T follicular helper cell (primary cell): ENCODE data around the gene FXR1.
"Not testable (repeated sequence)": the region's sequence is repeated elsewhere in the genome, so short reads cannot be mapped to it uniquely, and the experiment has no call there.

Experiments
- DNase-seq: peaks from one replicate; pipeline ENCODE4 v3.0.0-alpha.2; 2020; ENCODE audit warnings: low read depth
- total RNA-seq, 2 experiments: gene quantifications; one replicate each; lab custom pipeline; 2026; lab: John Stamatoyannopoulos, UW

Gene FXR1
- total RNA-seq = 142 to 173 reads per million in 2 experiments

DNA sequence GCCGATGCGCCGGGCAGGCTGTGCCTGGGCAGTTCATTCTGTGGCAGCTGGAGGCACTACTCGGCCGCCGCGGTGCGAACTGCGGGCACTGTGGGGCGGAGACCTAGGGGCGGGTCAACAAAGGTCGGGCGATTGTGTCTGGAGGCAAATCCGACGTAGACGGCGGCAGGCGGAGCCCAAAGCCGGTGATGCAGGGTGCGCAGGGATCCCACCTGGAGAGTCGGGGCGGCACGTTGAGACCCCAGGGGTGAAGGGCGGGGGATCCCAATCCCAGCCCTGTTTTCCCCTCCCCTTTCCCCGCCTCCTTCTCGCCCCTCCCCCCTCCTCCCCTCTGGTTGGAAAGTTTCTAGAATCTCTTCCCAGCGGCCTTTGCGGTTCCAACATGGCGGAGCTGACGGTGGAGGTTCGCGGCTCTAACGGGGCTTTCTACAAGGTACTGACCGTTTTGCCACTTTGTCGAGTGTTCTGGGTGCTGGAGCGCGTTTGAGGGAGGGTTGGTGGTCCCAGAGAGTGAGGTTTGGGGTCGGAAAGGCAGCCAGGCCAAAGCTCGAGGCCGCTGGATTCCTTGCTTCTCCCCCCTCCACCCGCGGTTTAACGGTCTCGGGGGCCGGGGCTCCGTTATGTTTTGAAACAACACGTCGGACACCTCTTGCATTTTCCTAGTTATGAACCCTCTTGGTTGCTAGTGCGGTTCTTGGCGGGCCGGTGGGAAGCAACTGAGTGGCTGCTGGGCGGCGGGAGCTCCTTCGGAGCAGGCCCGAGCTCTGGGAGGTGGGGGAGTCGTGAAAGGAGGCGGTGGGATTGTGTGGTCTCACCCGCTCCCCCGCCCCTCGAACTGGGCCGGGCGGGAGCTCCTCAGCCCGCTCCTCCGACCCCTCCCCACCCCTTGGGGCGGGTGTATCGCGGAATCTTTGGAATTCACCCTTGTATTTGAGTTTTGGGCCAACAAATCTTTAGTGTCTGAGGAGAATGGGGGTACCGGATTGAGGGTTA lies at the start of gene FXR1:
Gene FXR1, plus strand, starts transcription at position 367 of the 993 bp plus-strand sequence. Its CDS starts 16 bp downstream, at position 383.
- DNase-seq = peak; percentile 83

DNA sequence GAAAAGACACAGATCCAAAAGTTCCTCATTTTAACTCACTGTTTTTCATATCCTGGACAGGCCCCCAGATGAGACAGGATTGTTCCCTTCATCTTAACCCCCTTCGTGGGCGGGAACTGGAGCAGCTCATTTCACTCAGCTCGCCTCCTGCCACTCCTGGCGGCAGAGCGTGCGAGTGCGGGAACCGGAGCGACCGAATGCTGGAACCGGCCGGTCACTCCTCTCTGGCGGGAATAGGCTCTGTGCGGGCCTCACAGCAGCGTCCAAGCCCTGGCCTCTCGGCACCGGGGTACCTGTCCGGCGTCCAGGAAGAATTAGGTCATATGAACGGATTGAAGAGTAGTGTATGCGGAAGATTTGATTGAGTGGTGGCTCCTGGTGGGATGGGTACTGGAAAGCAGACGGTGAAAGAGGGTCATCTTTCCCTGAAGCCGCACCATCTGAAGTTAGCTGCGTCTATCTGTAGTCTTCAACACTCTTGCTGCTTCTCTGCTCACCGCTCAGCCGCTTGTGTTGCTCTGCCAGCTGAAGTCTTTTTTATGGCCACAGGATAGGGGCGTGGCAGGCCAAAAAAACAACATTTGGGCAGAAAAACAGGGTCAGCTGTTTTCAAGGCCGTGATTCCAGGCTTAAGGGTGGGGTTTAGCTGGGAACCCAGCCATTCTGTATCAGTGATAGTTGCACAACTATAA lies 42.3 kb upstream of the FXR1 start:
- DNase-seq = no peak

GRCh38 chr3:180871901-180872300 lies 40.6 kb upstream of the FXR1 start:
- no peak for DNase-seq

GRCh38 chr3:180872430-180872829 lies 40.0 kb upstream of the FXR1 start:
- not testable (repeated sequence) for DNase-seq

- no peak for DNase-seq
Measured at GRCh38 chr3:180875124-180875698, 37.3 kb upstream of the FXR1 start.

DNA sequence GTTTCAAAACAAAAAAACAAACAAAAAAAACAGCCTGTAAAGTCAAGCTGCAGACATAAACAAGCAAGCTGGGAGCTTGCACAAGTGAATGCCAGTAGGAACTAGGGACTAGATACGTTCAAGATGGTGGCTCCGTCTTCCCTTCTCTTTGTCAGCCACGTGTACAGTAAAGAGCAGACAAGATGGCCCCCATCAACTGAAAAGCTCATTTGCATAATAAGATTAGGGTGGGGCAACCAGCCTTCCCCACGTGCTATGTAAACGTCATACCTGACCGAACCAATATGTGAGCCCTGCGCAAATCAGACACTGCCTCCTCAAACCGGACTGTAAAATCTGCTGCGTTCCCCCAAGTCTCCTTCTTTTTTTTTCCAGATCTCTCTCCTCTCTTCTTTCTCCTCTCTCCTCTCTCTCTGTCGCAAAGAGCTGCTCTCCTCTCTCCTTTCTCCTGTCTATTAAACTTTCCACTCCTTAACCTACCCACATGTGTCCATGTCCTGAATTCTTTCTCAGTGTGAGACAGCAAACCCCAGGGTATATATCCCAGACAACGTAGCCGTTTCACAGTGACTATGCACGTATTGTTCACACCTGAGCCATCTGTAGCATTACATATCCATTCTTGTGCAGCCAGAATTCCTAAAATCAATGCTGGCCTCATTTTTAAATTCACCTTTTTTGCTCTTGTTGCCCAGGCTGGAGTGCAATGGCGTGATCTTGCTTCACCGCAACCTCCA lies 31.2 kb upstream of the FXR1 start:
- no peak for DNase-seq

- no peak for DNase-seq
Measured at GRCh38 chr3:180882115-180882514, 30.4 kb upstream of the FXR1 start.

GRCh38 chr3:180888992-180889560 lies 23.4 kb upstream of the FXR1 start:
- no peak for DNase-seq

- no peak for DNase-seq
Measured at GRCh38 chr3:180898572-180898971, 13.9 kb upstream of the FXR1 start.

- DNase-seq = no peak
Measured at GRCh38 chr3:180909369-180910127, 2.9 kb upstream of the FXR1 start.

DNA sequence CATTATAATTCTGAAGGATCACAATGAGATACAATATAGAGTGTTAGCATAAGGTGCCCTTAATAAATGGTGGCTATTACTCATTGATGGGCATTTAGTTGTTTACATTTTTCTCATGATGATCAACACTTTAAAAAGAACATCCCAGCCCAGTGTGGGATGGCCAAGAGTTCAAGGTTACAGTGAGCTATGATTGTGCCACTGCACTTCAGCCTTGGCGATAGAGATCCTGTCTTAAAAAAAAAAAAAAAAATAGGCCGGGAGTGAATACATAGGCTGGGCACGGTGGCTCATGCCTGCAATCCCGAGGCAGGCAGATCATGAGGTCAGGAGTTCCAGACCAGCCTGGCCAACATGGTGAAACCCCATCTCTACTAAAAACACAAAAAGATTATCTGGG lies 1.6 kb upstream of the FXR1 start:
- no peak for DNase-seq

- no peak for DNase-seq
Measured at GRCh38 chr3:180911876-180912303, 580 bp upstream of the FXR1 start.

DNA sequence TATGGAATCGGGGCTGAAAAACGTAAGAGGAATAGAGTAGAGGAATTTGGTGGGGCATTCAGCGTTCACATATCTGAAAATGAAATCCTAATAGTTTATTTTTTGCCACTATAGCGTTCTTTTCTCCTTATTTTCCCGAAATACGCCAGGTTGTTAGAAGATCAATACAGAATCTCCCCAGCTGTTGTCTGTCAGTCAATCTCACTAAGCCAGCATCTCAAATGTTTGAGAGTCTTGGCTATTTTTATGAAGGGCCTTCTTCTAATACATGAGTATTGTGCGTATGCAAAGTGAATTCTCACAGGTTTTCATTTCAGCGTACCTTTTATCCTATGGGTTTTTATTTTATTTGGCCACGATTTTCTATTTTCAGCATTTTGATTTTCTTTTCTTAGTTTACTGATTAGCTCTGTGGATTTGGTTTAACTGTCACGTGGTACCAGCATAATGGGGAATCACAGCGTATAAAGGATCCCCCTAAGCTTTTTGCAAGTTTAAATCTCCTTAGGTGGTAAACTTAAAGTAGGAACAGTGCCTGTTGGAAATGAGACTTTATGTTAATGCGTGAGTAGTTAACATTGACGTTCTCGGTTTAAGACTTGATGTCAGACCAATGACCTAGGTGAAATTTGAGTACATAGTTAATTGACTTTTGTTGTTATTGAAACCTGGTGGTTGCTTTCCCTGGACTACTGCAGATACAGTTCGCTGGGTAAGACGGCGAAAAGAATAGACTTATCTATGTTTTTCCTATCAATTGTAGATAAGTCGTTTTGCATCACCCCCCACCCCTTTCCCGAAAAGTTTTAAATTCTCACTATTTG lies 1.3 kb downstream of the FXR1 start:
- no peak for DNase-seq

GRCh38 chr3:180918542-180918941 lies 6.1 kb downstream of the FXR1 start:
- DNase-seq = no peak

GRCh38 chr3:180922242-180922641 lies 9.8 kb downstream of the FXR1 start:
- no peak for DNase-seq

GRCh38 chr3:180923561-180923960 lies 11.1 kb downstream of the FXR1 start:
- DNase-seq = no peak

DNA sequence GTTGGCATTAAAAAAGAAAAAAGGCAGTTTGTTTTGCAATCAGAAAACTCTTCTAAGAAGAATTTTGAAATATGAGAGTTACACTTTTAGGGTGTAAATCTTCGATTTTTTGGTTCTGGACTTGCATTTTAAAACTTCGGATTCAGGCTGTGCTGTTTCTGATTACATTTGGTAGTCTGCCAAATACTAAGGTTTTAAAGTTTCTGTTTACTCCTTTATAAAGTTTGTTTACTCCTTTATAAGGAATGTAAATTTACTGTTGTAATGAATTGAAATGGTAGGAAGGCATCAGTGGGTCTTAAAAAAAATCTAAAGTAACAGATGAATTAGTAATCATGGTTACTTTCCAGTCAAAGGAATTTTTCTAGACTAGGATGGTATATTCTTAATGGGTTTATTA lies 14.1 kb downstream of the FXR1 start:
- no peak for DNase-seq

DNA sequence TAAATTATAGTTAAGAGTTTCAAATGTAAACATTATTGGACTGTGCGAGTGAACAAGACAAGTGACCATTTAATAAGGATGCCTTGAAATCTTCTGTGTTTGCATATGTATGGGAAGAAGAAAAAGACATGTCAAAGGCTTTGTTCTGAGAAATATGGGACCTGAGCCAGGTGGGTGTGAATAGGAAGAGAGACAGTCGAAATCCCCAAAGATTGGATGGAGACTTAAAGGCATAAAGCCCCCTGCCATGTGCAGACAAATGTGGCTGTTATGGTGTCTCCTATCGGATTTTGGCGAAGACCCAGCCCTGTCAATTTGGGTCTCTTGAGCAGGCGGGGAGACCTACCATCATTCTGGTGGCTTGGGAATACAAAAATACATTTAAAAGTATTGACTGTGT lies 16.9 kb downstream of the FXR1 start:
- no peak for DNase-seq

GRCh38 chr3:180930526-180930925 lies 18.1 kb downstream of the FXR1 start:
- no peak for DNase-seq

GRCh38 chr3:180932819-180933218 lies 20.3 kb downstream of the FXR1 start:
- DNase-seq = no peak
